DND-41 (cell line): ENCODE data around the gene MEGF6.

Experiments used
- CTCF ChIP-seq: IDR thresholded peaks from 2 replicates; pipeline ENCODE4 v1.5.1; 2012; ENCODE audit warnings: borderline replicate concordance, low read length, moderate library complexity, mild to moderate bottlenecking; ENCODE audit not compliant: poor library complexity, severe bottlenecking; ENCODE audit errors: extremely low read depth
- EZH2 ChIP-seq: IDR thresholded peaks from 3 replicates; pipeline ENCODE4 v1.6.1; 2012; ENCODE audit warnings: borderline replicate concordance, low read depth, mild to moderate bottlenecking, moderate library complexity, low read length, inconsistent platforms; ENCODE audit not compliant: severe bottlenecking

DNA sequence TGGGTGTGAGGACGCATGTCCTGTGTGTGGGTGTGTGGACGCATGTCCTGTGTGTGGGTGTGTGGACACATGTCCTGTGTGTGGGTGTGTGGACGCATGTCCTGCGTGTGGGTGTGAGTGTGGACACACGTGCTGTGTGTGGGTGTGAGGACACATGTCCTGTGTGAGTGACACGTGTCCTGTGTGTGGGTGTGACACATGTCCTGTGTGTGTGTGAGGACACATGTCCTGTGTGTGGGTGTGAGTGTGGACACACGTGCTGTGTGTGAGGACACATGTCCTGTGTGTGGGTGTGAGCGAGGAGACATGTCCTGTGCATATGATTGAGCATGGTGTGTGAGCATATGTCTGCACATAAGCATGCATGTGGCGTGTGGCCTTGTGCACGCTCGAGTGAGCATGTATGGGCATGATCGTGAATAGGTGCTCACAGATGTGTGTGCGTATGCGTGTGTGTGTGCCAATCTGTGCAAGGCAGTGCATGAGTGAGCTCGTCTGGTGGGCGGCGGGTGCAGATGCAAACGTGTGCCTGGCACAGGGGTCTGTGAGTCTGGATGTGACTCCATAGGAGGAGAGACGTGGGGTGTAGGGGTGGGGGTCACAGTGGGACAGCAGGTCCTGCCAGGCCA lies 25.3 kb downstream of the MEGF6 start:
- TF ChIP-seq EZH2 (no peak), CTCF (no peak)
